Esophagus squamous epithelium (tissue), 5 donors: ENCODE measurements around the gene C1QTNF8. TPM values are rescaled to one million over a fixed set of nuclear protein-coding genes. Genes with fewer than 3 reads are reported as not detected.

ENCODE experiments used
- DNase-seq: peaks from one replicate; lab custom pipeline; 2025; lab: John Stamatoyannopoulos, UW
- H3K27ac ChIP-seq, 4 donors: fragments of 200-600 bp; sonication (generic); one replicate each; pipeline ENCODE4 v1.5.1; 2016 to 2019; ENCODE audit warnings: mild to moderate bottlenecking in 1 of 4
- H3K27me3 ChIP-seq, 4 donors: fragments of 200-600 bp; sonication (generic); 1 replicate in 3 of 4; 2 replicates in 1 of 4; pipeline versions ENCODE4 v1.5.1 to v1.6.0; 2017 to 2021; ENCODE audit warnings: antibody characterized with exemption in 1 of 4
- H3K36me3 ChIP-seq, 3 donors: fragments of 200-600 bp; sonication (generic); one replicate each; pipeline ENCODE4 v1.5.1; 2016 to 2019
- H3K4me1 ChIP-seq, 3 donors: fragments of 200-600 bp; sonication (generic); one replicate each; pipeline ENCODE4 v1.5.1; 2017 to 2019
- H3K4me3 ChIP-seq, 4 donors: fragments of 200-600 bp; sonication (generic); 1 replicate in 3 of 4; 2 replicates in 1 of 4; pipeline ENCODE4 v1.5.1; 2016 to 2019; ENCODE audit warnings: mild to moderate bottlenecking in 2 of 4, moderate library complexity in 1 of 4
- H3K9me3 ChIP-seq, 3 donors: fragments of 200-600 bp; sonication (generic); one replicate each; pipeline ENCODE4 v1.5.1; 2016 to 2019
- CTCF ChIP-seq, 6 experiments: fragments of 450-650 bp in 4 of 6; fragments of 200-600 bp in 2 of 6; sonication (generic) in 2 of 6; IDR thresholded peaks; one replicate each; pipeline ENCODE4 v1.5.1; 2016 to 2019; ENCODE audit warnings: antibody characterized with exemption in 6 of 6, mild to moderate bottlenecking in 4 of 6, moderate library complexity in 4 of 6
- POLR2A ChIP-seq, 4 donors: fragments of 450-650 bp; IDR thresholded peaks; one replicate each; pipeline ENCODE4 v1.6.1; 2017; ENCODE audit warnings: antibody characterized with exemption in 4 of 4, mild to moderate bottlenecking in 4 of 4, moderate library complexity in 3 of 4
- WGBS, 2 donors: methylation state at CpG; one replicate each; pipeline ENCODE4 v1.1.5; 2018; 5-methylcytosine and 5-hydroxymethylcytosine counted together
- intact Hi-C: fragments of 100-400 bp; cut with DNase I; formaldehyde crosslinking; loops from one replicate; pipeline ENCODE4 v1.15.0; 2022
- total RNA-seq, 4 donors: library from RNA; depleted of rRNA; stranded (reverse); fragments of >200 nt; gene quantifications; one replicate each; pipeline ENCODE4 v1.1.0, GENCODE V29; 2016
- donor health status: DM: yes; HTN: yes; CAD: no.

Gene C1QTNF8
- total RNA-seq, 4 donors from 2014 or later: not detected

DNA sequence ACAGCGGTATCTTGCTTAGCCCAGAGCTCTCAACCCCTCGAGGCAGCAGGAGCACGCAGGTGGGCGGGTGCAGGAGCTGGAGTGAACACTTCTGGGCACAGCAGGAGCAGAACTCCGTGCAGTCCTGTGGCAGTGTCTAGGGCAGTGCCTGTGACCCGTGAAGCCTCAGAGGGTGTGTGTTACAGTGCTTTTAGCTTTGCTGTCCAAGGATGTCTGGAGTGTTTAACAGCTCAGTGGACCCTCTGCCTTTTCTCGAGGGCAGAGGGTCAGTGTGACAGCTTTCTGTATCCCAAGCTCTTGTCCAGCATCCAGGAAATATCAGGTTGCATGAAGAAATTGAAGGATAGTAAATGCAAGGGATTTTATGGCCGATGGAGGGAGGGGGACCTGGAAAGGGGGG, 39.8 kb downstream of the C1QTNF8 start:
- TF ChIP-seq POLR2A (IDR thresholded peaks at IDR 0.05): no peak
- TF ChIP-seq CTCF (IDR thresholded peaks at IDR 0.05): no peak
- Histone ChIP-seq H3K27ac (no peak overlapping the region), H3K9me3 (peaks cover 0 to 7% (median 5%) of the 10 kb centered on the region in 3 donors), H3K4me1 (peaks cover 0 to 6% (median 0%) of the 10 kb centered on the region in 3 donors), H3K27me3 (peaks cover 0 to 86% (median 0%) of the 10 kb centered on the region in 4 donors), H3K4me3 (no peak overlapping the region), H3K36me3 (no peaks in the 10 kb centered on the region)
- DNase-seq: no peak
- intact Hi-C loops: loop anchor here (10.0 kb wide), 1 partner anchor 241 kb away; no protein-coding TSS in a partner anchor
- WGBS, 2 donors: 30 to 59% methylated on average over 2 to 4 of the region's 8 CpGs

DNA sequence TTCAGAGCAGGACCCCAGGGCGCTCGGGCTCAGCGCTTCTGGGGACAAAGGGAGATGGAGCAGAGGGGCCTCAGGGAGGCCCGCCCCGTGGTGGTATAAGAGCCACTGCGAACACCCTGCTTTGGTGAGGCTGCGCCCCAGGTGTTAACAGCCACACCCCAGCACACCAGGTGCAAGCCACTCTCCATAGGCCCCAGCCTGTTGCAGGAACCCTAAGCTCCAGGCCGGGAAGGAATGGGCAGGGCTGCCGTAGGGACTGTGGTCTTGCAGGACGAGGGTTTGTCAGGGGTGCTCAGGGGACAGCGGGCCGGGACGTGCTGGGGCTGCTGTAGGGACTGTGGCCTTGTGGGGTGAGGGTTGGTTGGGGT, 40.5 kb downstream of the C1QTNF8 start:
- Histone ChIP-seq H3K27me3 (peaks cover 0 to 86% (median 0%) of the 10 kb centered on the region in 4 donors), H3K9me3 (peaks cover 0 to 7% (median 5%) of the 10 kb centered on the region in 3 donors), H3K4me3 (no peak overlapping the region), H3K27ac (no peak overlapping the region), H3K36me3 (no peaks in the 10 kb centered on the region), H3K4me1 (peaks cover 0 to 6% (median 0%) of the 10 kb centered on the region in 3 donors)
- 50 to 72% methylated on average over 6 to 10 of the region's 13 CpGs for WGBS, 2 donors
- DNase-seq: no peak
- intact Hi-C loops: loop anchor here (10.0 kb wide), 1 partner anchor 241 kb away; no protein-coding TSS in a partner anchor
- no peak for TF ChIP-seq POLR2A (IDR thresholded peaks at IDR 0.05)

DNA sequence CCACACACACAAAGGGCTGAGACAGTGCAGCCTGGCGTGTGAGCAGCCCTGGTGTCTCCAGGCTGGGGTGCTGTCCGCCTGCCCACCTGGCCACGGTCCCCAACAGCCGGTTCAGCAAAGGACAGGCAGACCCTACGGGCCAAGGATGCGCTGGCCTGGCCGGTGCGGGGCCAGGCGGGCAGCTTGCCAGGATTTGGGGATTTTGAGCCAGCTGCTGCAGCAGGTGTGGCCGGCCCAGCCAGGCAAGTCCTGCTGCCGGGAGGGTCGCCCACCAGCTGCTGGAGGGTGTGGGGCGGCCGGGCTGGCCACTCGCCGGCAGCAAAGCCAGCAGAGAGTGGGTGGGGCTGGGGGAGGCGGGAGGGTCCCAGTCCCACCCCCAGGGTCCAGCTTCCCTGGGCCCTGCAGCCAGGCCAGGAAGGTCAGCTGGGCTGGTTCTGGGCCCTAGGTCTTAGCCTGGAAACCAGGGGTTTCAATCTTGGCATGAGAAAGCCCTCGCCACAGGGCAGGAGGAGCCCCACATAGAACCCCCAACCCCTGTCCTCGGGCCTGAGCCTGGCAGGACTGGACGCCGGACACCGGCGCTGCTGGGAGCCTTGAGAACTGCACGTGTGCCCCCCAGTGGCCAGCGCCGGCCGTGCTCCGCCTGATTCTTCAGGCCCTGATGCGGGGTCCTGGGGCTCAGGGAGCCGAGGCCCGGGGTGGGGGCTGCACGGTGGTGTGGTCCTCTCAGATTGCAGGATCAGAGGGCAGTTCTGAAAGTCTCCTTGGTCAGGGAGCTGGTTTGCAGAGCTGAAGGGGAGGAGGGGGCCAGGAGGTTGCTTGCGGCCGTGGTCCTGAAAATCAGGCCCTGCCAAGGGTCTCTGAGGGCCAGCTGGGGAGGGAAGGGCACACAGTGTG, 41.1 kb downstream of the C1QTNF8 start:
- Histone ChIP-seq H3K4me1 (peaks cover 0 to 6% (median 0%) of the 10 kb centered on the region in 3 donors), H3K27me3 (peaks cover 0 to 86% (median 0%) of the 10 kb centered on the region in 4 donors), H3K36me3 (no peaks in the 10 kb centered on the region), H3K9me3 (peaks cover 0 to 7% (median 5%) of the 10 kb centered on the region in 3 donors), H3K4me3 (no peak overlapping the region), H3K27ac (no peak overlapping the region)
- WGBS, 2 donors: 100% methylated on average over 2 of the region's 34 CpGs; no CpG with 5 or more reads in 1 of the 2 donors
- no peak for TF ChIP-seq POLR2A (IDR thresholded peaks at IDR 0.05)
- peak; percentile 29 to 82 (median 70) for TF ChIP-seq CTCF (IDR thresholded peaks at IDR 0.05)
- intact Hi-C loops: loop anchor here (10.0 kb wide), 1 partner anchor 240 kb away; no protein-coding TSS in a partner anchor
- no peak for DNase-seq

GRCh38 chr16:1053700-1054368, 42.2 kb downstream of the C1QTNF8 start:
- Histone ChIP-seq H3K27me3 (peaks cover 0 to 91% (median 0%) of the 10 kb centered on the region in 4 donors), H3K9me3 (peaks cover 0 to 7% (median 0%) of the 10 kb centered on the region in 3 donors), H3K4me1 (peaks cover 0 to 6% (median 0%) of the 10 kb centered on the region in 3 donors), H3K4me3 (no peak overlapping the region), H3K36me3 (no peaks in the 10 kb centered on the region), H3K27ac (no peak overlapping the region)
- WGBS, 2 donors: 100% methylated on average over 1 of the region's 21 CpGs; no CpG with 5 or more reads in 1 of the 2 donors
- intact Hi-C loops: loop anchor here (10.0 kb wide), 1 partner anchor 239 kb away; no protein-coding TSS in a partner anchor
- TF ChIP-seq POLR2A (IDR thresholded peaks at IDR 0.05): no peak
- no peak for TF ChIP-seq CTCF (IDR thresholded peaks at IDR 0.05)
- DNase-seq: no peak

DNA sequence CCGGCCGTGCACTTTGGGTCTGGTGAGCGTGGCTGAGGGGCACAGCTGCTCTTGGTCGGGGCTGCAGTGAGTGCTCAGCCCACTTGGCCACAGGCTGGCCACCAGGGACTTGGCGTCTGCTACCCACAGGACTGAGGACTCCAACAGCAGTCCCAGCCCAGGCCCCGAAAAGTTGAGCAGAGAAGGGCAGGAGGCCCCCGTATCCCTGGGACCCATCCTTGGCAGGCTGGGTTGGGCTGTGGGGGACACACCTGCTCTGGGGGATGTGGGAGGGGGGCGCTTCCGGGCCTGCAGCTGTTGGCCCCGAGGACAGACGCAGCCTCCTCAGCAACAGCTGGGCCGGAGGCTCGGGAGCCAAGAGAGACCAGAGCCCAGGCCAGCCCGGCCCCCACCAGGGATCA, 42.9 kb downstream of the C1QTNF8 start:
- WGBS, 2 donors: 77% methylated on average over 6 of the region's 14 CpGs; no CpG with 5 or more reads in 1 of the 2 donors
- Histone ChIP-seq H3K4me1 (peaks cover 0 to 13% (median 0%) of the 10 kb centered on the region in 3 donors), H3K36me3 (no peaks in the 10 kb centered on the region), H3K27ac (no peak overlapping the region), H3K4me3 (no peak overlapping the region), H3K9me3 (peaks cover 0 to 7% (median 0%) of the 10 kb centered on the region in 3 donors), H3K27me3 (peaks cover 0 to 91% (median 0%) of the 10 kb centered on the region in 4 donors)
- TF ChIP-seq POLR2A (IDR thresholded peaks at IDR 0.05) (no peak), CTCF (IDR thresholded peaks at IDR 0.05) (no peak)
- DNase-seq: no peak
- intact Hi-C loops: loop anchor here (10.0 kb wide), 1 partner anchor 238 kb away; no protein-coding TSS in a partner anchor
